Measurements from ENCODE around the gene MAP6D1.

MAP6D1 gene

DNA sequence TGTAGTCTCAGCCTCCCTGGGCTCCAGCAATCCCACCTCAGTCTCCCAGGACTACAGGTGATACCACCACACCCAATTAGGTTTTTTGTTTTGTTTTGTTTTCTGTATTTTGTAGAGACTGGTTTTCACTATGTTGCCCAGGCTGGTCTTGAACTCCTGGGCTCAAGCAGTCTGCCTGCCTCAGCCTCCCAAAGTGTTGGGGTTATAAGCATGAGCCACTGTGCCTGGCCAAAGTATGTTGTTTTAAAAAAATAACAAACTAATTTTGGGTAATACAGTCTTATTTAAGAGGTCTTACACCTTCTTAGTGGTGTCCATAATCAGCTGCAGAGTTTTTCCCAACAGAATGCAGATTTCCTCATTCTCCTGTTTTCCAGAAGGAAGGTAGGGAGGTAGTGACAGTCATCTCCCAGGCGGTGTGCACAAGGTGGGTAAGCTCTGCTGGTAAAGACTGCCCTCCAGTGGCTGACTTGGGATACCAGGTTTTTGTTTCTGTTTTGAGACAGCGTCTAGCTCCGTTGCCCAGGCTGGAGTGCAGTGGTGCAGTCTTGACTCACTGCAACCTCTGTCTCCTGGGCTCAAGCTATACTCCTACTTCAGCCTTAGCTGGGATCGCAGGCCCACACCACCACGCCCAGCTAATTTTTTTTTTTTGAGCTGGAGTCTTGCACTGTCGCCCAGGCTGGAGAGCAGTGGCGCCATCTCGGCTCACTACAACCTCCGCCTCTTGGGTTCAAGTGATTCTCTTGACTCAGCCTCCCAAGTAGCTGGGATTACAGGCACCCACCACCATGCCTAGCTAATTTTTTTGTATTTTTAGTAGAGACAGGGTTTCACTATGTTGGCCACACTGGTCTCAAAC, 58.4 kb downstream of the MAP6D1 start (continued):
- peak; percentile 86 for TF ChIP-seq IKZF3 (tag by site-specific recombination; IDR thresholded peaks at IDR 0.05)
- TF ChIP-seq ZNF670 (tag by site-specific recombination; IDR thresholded peaks at IDR 0.05; ENCODE audit: low read depth): no peak
- no peak for TF ChIP-seq MZF1 (tag by site-specific recombination; IDR thresholded peaks at IDR 0.05; ENCODE audit: borderline replicate concordance)
- TF ChIP-seq ZFP37 (tag by site-specific recombination; IDR thresholded peaks at IDR 0.05): no peak
- TF ChIP-seq, protein P1, sequence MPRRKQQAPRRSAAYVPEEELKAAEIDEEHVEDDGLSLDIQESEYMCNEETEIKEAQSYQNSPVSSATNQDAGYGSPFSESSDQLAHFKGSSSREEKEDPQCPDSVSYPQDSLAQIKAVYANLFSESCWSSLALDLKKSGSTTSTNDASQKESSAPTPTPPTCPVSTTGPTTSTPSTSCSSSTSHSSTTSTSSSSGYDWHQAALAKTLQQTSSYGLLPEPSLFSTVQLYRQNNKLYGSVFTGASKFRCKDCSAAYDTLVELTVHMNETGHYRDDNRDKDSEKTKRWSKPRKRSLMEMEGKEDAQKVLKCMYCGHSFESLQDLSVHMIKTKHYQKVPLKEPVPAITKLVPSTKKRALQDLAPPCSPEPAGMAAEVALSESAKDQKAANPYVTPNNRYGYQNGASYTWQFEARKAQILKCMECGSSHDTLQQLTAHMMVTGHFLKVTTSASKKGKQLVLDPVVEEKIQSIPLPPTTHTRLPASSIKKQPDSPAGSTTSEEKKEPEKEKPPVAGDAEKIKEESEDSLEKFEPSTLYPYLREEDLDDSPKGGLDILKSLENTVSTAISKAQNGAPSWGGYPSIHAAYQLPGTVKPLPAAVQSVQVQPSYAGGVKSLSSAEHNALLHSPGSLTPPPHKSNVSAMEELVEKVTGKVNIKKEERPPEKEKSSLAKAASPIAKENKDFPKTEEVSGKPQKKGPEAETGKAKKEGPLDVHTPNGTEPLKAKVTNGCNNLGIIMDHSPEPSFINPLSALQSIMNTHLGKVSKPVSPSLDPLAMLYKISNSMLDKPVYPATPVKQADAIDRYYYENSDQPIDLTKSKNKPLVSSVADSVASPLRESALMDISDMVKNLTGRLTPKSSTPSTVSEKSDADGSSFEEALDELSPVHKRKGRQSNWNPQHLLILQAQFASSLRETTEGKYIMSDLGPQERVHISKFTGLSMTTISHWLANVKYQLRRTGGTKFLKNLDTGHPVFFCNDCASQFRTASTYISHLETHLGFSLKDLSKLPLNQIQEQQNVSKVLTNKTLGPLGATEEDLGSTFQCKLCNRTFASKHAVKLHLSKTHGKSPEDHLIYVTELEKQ (tag by site-specific recombination; IDR thresholded peaks at IDR 0.05; ENCODE audit: borderline replicate concordance): no peak
- TF ChIP-seq, protein P2, sequence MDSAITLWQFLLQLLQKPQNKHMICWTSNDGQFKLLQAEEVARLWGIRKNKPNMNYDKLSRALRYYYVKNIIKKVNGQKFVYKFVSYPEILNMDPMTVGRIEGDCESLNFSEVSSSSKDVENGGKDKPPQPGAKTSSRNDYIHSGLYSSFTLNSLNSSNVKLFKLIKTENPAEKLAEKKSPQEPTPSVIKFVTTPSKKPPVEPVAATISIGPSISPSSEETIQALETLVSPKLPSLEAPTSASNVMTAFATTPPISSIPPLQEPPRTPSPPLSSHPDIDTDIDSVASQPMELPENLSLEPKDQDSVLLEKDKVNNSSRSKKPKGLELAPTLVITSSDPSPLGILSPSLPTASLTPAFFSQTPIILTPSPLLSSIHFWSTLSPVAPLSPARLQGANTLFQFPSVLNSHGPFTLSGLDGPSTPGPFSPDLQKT (IDR thresholded peaks at IDR 0.05; ENCODE audit: borderline replicate concordance, low read depth, low read length): no peak
- no peak for TF ChIP-seq WT1 (tag by site-specific recombination; IDR thresholded peaks at IDR 0.05)
- TF ChIP-seq, protein P3, sequence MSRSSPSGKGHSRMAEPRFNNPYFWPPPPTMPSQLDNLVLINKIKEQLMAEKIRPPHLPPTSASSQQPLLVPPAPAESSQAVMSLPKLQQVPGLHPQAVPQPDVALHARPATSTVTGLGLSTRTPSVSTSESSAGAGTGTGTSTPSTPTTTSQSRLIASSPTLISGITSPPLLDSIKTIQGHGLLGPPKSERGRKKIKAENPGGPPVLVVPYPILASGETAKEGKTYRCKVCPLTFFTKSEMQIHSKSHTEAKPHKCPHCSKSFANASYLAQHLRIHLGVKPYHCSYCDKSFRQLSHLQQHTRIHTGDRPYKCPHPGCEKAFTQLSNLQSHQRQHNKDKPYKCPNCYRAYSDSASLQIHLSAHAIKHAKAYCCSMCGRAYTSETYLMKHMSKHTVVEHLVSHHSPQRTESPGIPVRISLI (tag by site-specific recombination; IDR thresholded peaks at IDR 0.05): no peak
- no peak for TF ChIP-seq ZIC2 (tag by site-specific recombination; IDR thresholded peaks at IDR 0.05)
- no peak for TF ChIP-seq ZXDB (tag by site-specific recombination; IDR thresholded peaks at IDR 0.05)

DNA sequence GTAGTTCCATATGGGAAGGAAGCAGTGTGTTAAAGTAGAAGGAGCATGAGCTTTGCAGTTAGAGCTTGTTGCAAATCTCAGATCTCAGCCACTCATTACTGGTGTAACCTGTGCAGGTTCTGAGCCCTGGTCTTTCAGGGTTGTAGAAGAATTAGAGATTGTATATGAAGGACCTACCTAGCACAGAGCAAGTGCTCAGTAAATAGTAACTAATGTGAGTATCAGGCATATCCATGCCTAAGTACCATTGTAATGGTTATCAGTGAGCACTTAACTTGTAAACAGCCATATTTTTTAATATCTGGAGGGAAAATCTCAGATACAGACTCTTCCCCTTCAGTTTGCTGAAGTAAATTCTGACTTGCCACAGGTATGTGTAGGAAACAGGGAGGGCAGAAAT, 59.3 kb downstream of the MAP6D1 start:
- H3K4me3 ChIP-seq (ENCODE audit: low read depth, low read length): no peak overlapping the region
- CTCF ChIA-PET: interaction anchor here (0.9 to 2.2 kb wide), 4 partner anchors 9 to 380 kb away, joined by 3 to 13 read pairs (median 6); no protein-coding TSS in a partner anchor
- TF ChIP-seq ZNF660 (tag by site-specific recombination; IDR thresholded peaks at IDR 0.05) (no peak), ZNF544 (tag by site-specific recombination; IDR thresholded peaks at IDR 0.05) (no peak), ZNF670 (tag by site-specific recombination; IDR thresholded peaks at IDR 0.05; ENCODE audit: low read depth) (no peak), ZNF140 (tag by site-specific recombination; IDR thresholded peaks at IDR 0.05) (no peak), ZBTB7A (tag by site-specific recombination; IDR thresholded peaks at IDR 0.05; ENCODE audit: low read depth) (no peak), KLF7 (tag by site-specific recombination; IDR thresholded peaks at IDR 0.05; ENCODE audit: borderline replicate concordance) (no peak), ZNF837 (tag by site-specific recombination; IDR thresholded peaks at IDR 0.05) (no peak), ZXDB (tag by site-specific recombination; IDR thresholded peaks at IDR 0.05) (no peak), ZNF548 (tag by site-specific recombination; IDR thresholded peaks at IDR 0.05) (no peak)
- TF ChIP-seq, protein P4, sequence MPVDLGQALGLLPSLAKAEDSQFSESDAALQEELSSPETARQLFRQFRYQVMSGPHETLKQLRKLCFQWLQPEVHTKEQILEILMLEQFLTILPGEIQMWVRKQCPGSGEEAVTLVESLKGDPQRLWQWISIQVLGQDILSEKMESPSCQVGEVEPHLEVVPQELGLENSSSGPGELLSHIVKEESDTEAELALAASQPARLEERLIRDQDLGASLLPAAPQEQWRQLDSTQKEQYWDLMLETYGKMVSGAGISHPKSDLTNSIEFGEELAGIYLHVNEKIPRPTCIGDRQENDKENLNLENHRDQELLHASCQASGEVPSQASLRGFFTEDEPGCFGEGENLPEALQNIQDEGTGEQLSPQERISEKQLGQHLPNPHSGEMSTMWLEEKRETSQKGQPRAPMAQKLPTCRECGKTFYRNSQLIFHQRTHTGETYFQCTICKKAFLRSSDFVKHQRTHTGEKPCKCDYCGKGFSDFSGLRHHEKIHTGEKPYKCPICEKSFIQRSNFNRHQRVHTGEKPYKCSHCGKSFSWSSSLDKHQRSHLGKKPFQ (tag by site-specific recombination; IDR thresholded peaks at IDR 0.05): no peak
- TF ChIP-seq, protein P5, sequence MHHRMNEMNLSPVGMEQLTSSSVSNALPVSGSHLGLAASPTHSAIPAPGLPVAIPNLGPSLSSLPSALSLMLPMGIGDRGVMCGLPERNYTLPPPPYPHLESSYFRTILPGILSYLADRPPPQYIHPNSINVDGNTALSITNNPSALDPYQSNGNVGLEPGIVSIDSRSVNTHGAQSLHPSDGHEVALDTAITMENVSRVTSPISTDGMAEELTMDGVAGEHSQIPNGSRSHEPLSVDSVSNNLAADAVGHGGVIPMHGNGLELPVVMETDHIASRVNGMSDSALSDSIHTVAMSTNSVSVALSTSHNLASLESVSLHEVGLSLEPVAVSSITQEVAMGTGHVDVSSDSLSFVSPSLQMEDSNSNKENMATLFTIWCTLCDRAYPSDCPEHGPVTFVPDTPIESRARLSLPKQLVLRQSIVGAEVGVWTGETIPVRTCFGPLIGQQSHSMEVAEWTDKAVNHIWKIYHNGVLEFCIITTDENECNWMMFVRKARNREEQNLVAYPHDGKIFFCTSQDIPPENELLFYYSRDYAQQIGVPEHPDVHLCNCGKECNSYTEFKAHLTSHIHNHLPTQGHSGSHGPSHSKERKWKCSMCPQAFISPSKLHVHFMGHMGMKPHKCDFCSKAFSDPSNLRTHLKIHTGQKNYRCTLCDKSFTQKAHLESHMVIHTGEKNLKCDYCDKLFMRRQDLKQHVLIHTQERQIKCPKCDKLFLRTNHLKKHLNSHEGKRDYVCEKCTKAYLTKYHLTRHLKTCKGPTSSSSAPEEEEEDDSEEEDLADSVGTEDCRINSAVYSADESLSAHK (tag by site-specific recombination; IDR thresholded peaks at IDR 0.05): no peak
- no peaks in the 10 kb centered on the region for H3K4me1 ChIP-seq (ENCODE audit: control insufficient read depth, insufficient read depth, low read length)
- H3K36me3 ChIP-seq (ENCODE audit: control insufficient read depth in 2 of 2, insufficient read depth in 1 of 2, low read length in 2 of 2): peaks cover 11 to 52% of the 10 kb centered on the region in 2 experiments; a peak in 2 of 3 replicates
- POLR2A ChIA-PET: interaction anchor here (0.7 kb wide), 1 partner anchor 68 kb away, joined by 3 read pairs; the partner anchor contains the start of gene YEATS2
- H3K9me3 ChIP-seq (ENCODE audit: control insufficient read depth, insufficient read depth, low read depth, low read length): no peaks in the 10 kb centered on the region
- no peak overlapping the region for H3K27ac ChIP-seq (ENCODE audit: extremely low read depth, low read depth, low read length)

Data from HEK293 (cell line).